Ovary (tissue), 9 donors: ENCODE results near the gene PODXL2. TPM values are rescaled to one million over a fixed set of nuclear protein-coding genes. Genes with fewer than 3 reads are reported as not detected.

Source experiments
- DNase-seq, 5 donors: peaks; one replicate each; pipeline ENCODE4 v3.0.0-alpha.2; 2019 to 2020
- H3K27ac ChIP-seq, 2 donors: fragments of 200-600 bp; one replicate each; pipeline versions ENCODE4 v1.5.1 to v1.8.0; 2019 to 2022
- H3K27me3 ChIP-seq: fragments of 200-600 bp; one replicate; pipeline ENCODE4 v1.8.0; 2022
- H3K36me3 ChIP-seq: fragments of 200-600 bp; sonication (generic); one replicate; pipeline ENCODE4 v1.5.1; 2019
- H3K4me1 ChIP-seq: one replicate; pipeline ENCODE4 v1.8.1; 2013; ENCODE audit warnings: mild to moderate bottlenecking, moderate library complexity; ENCODE audit not compliant: insufficient read depth
- H3K4me3 ChIP-seq: fragments of 200-600 bp; sonication (generic); one replicate; pipeline ENCODE4 v1.5.1; 2017
- H3K9me3 ChIP-seq, 2 donors: fragments of 200-600 bp in 1 of 2; sonication (generic) in 1 of 2; one replicate each; pipeline versions ENCODE4 v1.5.1 to v1.8.1; 2013 to 2019; ENCODE audit warnings: mild to moderate bottlenecking in 1 of 2, moderate library complexity in 1 of 2
- EP300 ChIP-seq: sonication (generic); formaldehyde crosslinking; IDR thresholded peaks from one replicate; pipeline ENCODE4 v1.6.1; 2017; ENCODE audit warnings: antibody characterized with exemption
- POLR2A ChIP-seq: fragments of 450-650 bp; IDR thresholded peaks from one replicate; pipeline ENCODE4 v1.6.1; 2017; ENCODE audit warnings: antibody characterized with exemption, mild to moderate bottlenecking, moderate library complexity
- WGBS, 3 donors: extraction: QIAGEN DNeasy Blood & Tissue Kit in 1 of 3; methylation state at CpG; one replicate each; pipeline versions ENCODE4 v1.1.5 to v1.1.7; 2013 to 2017; 5-methylcytosine and 5-hydroxymethylcytosine counted together
- intact Hi-C, 4 donors: fragments of 100-400 bp; cut with DNase I; formaldehyde crosslinking; loops; one replicate each; pipeline versions ENCODE4 v1.11.0 to v1.15.1; 2022 to 2023
- polyA plus RNA-seq, 2 donors: library from polyadenylated mRNA; stranded (reverse); fragments of 200-250 nt in 1 of 2; fragments of 350-450 nt in 1 of 2; fragmentation: Illumina TruSeq in 1 of 2; extraction: RNeasy Lipid Tissue Mini Kit (QIAGEN cat#74804) in 1 of 2; gene quantifications; one replicate each; pipeline ENCODE4 v1.2.3, GENCODE V29; 2013 to 2014
- total RNA-seq, 7 donors: library from RNA; depleted of rRNA in 2 of 7; stranded (reverse); fragments of >200 nt in 2 of 7; fragmentation: NEBNext Ultra II Directional in 3 of 7; extraction: Animal tissue kit (Norgen Biotek cat#: 25700) in 3 of 7; gene quantifications; one replicate each; pipeline versions ENCODE4 v1.1.0 to v1.2.4, GENCODE V29; 2016 to 2023
- TF ChIP-seq, protein P1 (sequence below), 3 donors: fragments of 450-650 bp in 2 of 3; fragments of 200-600 bp in 1 of 3; IDR thresholded peaks; one replicate each; pipeline versions ENCODE4 v1.5.1 to v1.8.0; 2016 to 2022; ENCODE audit warnings: antibody characterized with exemption in 3 of 3, mild to moderate bottlenecking in 1 of 3
- donor health status: DM: no; HTN: no; CAD: no; lungs with moderate emphysema.
- donor health status: DM: no; HTN: no; CAD: no.
- donor health status: Bipolar disorder and iron deficiency.
- donor health status: DM: yes; HTN: yes; CAD: no.
- donor health status: DM: no; HTN: no; CAD: no.
- donor health status: DM: yes; HTN: yes; CAD: no.

Gene PODXL2
- total and polyA plus RNA-seq, 9 donors, result 5.3 to 14.3 (median 8.9) TPM

DNA sequence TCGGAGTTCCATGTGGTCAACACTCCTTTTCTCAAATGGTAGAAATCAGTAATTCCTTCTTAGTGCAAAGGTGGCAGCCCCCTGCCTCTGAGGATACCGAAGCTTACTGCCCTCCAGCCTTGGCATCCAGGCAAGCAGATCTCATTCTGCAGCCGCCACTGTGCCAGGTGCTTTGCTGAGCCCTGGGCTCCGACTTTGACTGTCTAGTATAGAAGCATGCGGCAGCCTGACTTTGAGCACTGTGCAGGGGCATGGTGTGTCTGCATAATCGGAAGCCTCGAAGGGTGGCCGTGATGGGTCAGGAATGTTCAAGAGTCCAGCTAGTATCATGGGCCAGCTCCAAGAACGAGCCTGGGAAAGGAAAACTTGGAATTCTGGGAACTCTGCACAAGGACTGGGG lies 83.5 kb downstream of the PODXL2 start:
- intact Hi-C loops, result no loop called here
- TF ChIP-seq, protein P1, sequence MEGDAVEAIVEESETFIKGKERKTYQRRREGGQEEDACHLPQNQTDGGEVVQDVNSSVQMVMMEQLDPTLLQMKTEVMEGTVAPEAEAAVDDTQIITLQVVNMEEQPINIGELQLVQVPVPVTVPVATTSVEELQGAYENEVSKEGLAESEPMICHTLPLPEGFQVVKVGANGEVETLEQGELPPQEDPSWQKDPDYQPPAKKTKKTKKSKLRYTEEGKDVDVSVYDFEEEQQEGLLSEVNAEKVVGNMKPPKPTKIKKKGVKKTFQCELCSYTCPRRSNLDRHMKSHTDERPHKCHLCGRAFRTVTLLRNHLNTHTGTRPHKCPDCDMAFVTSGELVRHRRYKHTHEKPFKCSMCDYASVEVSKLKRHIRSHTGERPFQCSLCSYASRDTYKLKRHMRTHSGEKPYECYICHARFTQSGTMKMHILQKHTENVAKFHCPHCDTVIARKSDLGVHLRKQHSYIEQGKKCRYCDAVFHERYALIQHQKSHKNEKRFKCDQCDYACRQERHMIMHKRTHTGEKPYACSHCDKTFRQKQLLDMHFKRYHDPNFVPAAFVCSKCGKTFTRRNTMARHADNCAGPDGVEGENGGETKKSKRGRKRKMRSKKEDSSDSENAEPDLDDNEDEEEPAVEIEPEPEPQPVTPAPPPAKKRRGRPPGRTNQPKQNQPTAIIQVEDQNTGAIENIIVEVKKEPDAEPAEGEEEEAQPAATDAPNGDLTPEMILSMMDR (IDR thresholded peaks at IDR 0.05), result no peak
- TF ChIP-seq EP300, result no peak
- no peak for TF ChIP-seq POLR2A
- Histone ChIP-seq H3K4me1 (no peaks in the 10 kb centered on the region), H3K4me3 (no peak overlapping the region), H3K36me3 (no peaks in the 10 kb centered on the region), H3K9me3 (no peaks in the 10 kb centered on the region), H3K27ac (no peak overlapping the region), H3K27me3 (no peaks in the 10 kb centered on the region)
- peak in 1 of 5 donors; percentile 6 for DNase-seq
- WGBS, 3 donors, result 80 to 91% (median 82%) methylated on average over 9 of the region's 9 CpGs

DNA sequence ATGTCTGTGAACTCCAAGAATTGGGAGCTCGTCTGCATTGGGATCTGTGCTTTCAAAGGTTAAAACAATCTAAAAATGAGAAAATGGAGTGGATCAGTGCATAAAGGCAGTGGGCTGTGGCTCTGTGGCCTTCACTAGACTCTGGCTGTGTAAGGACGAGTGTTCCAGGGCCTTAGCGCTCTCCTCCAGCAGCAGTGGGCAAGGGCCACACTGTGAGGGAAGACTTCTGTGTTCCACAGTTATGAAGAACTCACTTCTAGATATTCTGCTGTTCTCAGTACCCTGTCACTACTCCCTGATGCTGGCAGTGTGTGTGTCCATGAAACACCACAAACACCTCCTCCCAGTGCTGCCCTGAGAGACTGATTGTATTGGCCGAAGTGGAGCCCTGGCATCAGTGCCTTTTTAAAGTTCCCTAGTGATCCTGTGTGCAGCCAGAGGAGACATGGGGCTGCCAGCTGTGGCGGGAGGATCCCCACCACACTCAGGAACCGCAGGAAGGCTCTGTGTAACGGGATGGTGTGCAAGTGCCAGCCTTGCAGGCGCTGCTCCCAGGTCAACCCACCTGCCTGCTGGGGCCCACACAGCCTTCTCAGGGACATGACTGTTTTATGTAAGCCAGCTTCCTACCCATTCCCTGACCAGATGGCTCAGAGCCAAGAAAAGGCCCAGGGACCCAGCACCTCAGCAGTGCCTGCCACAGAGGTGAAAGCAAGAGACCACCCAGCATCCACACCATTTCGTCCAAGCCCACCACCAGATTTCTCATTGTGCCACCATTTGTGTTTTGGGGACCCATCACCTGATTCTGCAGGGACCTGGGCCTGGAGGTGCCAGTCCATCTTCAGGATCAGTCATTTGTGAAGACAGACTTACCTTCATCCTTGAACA lies 84.1 kb downstream of the PODXL2 start:
- H3K9me3 ChIP-seq, result no peaks in the 10 kb centered on the region
- no peaks in the 10 kb centered on the region for H3K4me1 ChIP-seq
- 82 to 90% (median 87%) methylated on average over 9 of the region's 9 CpGs for WGBS, 3 donors
- H3K4me3 ChIP-seq, result no peak overlapping the region
- no peak overlapping the region for H3K27ac ChIP-seq
- peak in 1 of 5 donors; percentile 10 for DNase-seq
- intact Hi-C loops, result no loop called here
- TF ChIP-seq POLR2A, result no peak
- no peak for TF ChIP-seq EP300
- TF ChIP-seq, protein P1 (IDR thresholded peaks at IDR 0.05), result no peak
- H3K27me3 ChIP-seq, result no peaks in the 10 kb centered on the region
- H3K36me3 ChIP-seq, result no peaks in the 10 kb centered on the region

DNA sequence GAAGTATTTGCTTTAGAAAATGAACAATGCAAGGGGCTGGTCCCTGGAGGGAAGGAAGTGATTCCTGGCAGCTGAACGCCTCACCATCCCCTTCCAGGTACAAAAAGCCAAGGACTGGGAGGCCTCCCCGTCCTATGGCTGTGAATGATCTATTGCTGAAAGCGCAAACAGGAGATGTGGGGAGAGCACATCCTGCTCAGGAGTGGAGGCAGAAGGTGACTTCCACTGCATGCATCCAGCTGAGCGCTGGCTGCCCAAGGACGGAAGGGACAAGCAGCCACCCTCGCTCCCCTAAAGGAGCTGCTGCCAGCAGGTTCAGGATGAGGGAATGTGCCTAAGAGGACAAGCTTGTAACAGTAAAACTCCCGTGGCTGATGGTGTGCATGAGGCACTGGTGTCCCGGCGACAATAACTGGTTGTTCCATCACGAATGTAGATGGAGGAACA lies 85.2 kb downstream of the PODXL2 start:
- 66 to 77% (median 74%) methylated on average over 10 of the region's 10 CpGs for WGBS, 3 donors
- Histone ChIP-seq H3K27ac (no peak overlapping the region), H3K4me1 (no peaks in the 10 kb centered on the region), H3K36me3 (no peaks in the 10 kb centered on the region), H3K4me3 (no peak overlapping the region), H3K9me3 (no peaks in the 10 kb centered on the region), H3K27me3 (no peaks in the 10 kb centered on the region)
- peak in 1 of 5 donors; percentile 7 for DNase-seq
- TF ChIP-seq EP300, result no peak
- no peak for TF ChIP-seq POLR2A
- TF ChIP-seq, protein P1 (IDR thresholded peaks at IDR 0.05), result no peak
- intact Hi-C loops, result no loop called here

DNA sequence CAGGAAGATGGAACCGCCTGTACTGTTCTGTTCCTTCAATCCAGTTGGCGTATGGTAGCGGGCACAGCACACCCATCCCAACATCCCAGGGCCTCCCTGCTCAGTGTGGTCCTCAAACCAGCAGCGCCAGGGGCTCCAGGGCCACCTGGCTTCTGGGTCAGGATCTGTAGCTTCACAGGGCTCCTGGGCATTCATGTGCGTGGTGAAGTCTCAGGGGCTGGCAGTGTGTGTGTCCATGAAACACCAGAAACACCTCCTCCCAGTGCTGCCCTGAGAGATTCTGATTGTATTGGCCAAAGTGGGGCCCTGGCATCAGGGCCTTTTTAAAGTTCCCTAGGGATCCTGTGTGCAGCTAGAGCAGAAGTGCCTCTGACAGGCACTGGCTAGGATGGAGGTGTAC lies 85.9 kb downstream of the PODXL2 start:
- Histone ChIP-seq H3K36me3 (no peaks in the 10 kb centered on the region), H3K4me3 (no peak overlapping the region), H3K4me1 (no peaks in the 10 kb centered on the region), H3K9me3 (no peaks in the 10 kb centered on the region), H3K27me3 (no peaks in the 10 kb centered on the region), H3K27ac (no peak overlapping the region)
- DNase-seq, result peak in 1 of 5 donors; percentile 1
- intact Hi-C loops, result no loop called here
- 93 to 97% (median 94%) methylated on average over 5 of the region's 5 CpGs for WGBS, 3 donors
- no peak for TF ChIP-seq POLR2A
- TF ChIP-seq EP300, result no peak

DNA sequence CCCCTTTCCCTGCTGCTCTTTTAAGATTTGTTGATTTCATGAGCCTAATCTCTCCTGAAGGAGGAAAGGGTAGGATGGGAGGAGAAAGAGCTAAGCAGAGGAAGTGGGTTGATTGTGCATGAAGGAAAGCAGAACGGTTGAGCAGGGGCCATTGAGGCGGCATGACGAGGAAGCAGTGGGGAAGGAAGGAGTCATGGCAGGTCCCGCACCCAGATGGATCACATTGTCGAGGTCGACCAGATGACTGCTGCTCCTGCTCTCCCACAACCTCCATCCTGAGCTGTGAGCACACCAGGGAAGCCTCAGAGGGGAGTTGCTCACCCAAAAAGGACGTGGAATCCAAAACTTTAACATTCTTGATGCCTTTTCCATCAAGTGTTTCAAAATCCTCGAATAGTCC lies 86.5 kb downstream of the PODXL2 start:
- Histone ChIP-seq H3K36me3 (no peaks in the 10 kb centered on the region), H3K27ac (no peak overlapping the region), H3K4me3 (no peak overlapping the region), H3K4me1 (no peaks in the 10 kb centered on the region), H3K27me3 (no peaks in the 10 kb centered on the region), H3K9me3 (no peaks in the 10 kb centered on the region)
- TF ChIP-seq EP300, result no peak
- no peak for TF ChIP-seq POLR2A
- TF ChIP-seq, protein P1 (IDR thresholded peaks at IDR 0.05), result no peak
- peak in 1 of 5 donors; percentile 4 for DNase-seq
- intact Hi-C loops, result no loop called here
- 66 to 80% (median 72%) methylated on average over 8 of the region's 8 CpGs for WGBS, 3 donors
